Upper lobe of left lung (tissue), 6 donors: ENCODE results near the gene TRIM73. TPM values are rescaled to one million over a fixed set of nuclear protein-coding genes. Genes with fewer than 3 reads are reported as not detected.
"Not testable (repeated sequence)": the region's sequence is repeated elsewhere in the genome, so short reads cannot be mapped to it uniquely, and the experiment has no call there.

Experiments
- ATAC-seq, 2 donors: fragments of 200-7000 bp; cut with Tn5 transposase; one replicate each; pipeline ENCODE4 v1.9.1; 2022; ENCODE audit warnings: mild to moderate bottlenecking in 2 of 2, moderate library complexity in 2 of 2; ENCODE audit not compliant: low FRiP score in 2 of 2
- DNase-seq, 2 donors: peaks; one replicate each; pipeline ENCODE4 v3.0.0-alpha.2; 2019 to 2020
- H3K27ac ChIP-seq, 4 donors: fragments of 200-600 bp; sonication (generic); one replicate each; pipeline ENCODE4 v1.5.1; 2016 to 2019
- H3K27me3 ChIP-seq, 4 donors: fragments of 200-600 bp; sonication (generic); one replicate each; pipeline ENCODE4 v1.5.1; 2017 to 2019
- H3K36me3 ChIP-seq, 4 donors: fragments of 200-600 bp; sonication (generic); one replicate each; pipeline ENCODE4 v1.5.1; 2016 to 2019
- H3K4me1 ChIP-seq, 4 donors: fragments of 200-600 bp; sonication (generic); one replicate each; pipeline ENCODE4 v1.5.1; 2018 to 2019
- H3K4me3 ChIP-seq, 4 donors: fragments of 200-600 bp; sonication (generic); one replicate each; pipeline ENCODE4 v1.5.1; 2017 to 2019; ENCODE audit warnings: mild to moderate bottlenecking in 2 of 4, moderate library complexity in 1 of 4
- H3K9me3 ChIP-seq, 4 donors: fragments of 200-600 bp; sonication (generic); one replicate each; pipeline ENCODE4 v1.5.1; 2018 to 2019
- CTCF ChIP-seq, 6 experiments: fragments of 450-650 bp in 4 of 6; fragments of 200-600 bp in 2 of 6; sonication (generic) in 2 of 6; IDR thresholded peaks; one replicate each; pipeline ENCODE4 v1.5.1; 2016 to 2019; ENCODE audit warnings: antibody characterized with exemption in 6 of 6
- POLR2A ChIP-seq, 4 donors: fragments of 450-650 bp; IDR thresholded peaks; one replicate each; pipeline ENCODE4 v1.5.1; 2016 to 2017; ENCODE audit warnings: antibody characterized with exemption in 4 of 4, mild to moderate bottlenecking in 2 of 4
- WGBS, 2 donors: methylation state at CpG; one replicate each; pipeline ENCODE4 v1.1.5; 2017 to 2018; 5-methylcytosine and 5-hydroxymethylcytosine counted together
- total RNA-seq, 6 donors: library from RNA; depleted of rRNA in 4 of 6; stranded (reverse); fragments of >200 nt in 4 of 6; gene quantifications; one replicate each; pipeline versions ENCODE4 v1.1.0 to v1.2.1, GENCODE V29; 2016 to 2021
- donor health status: DM: no; HTN: no; CAD: no; lungs with moderate emphysema.
- donor health status: DM: no; HTN: yes; CAD: no; lungs with severe emphysema.

The TRIM73 gene
- total RNA-seq, 6 donors from 2014 or later: 1.4 to 10.5 (median 3.3) TPM

GRCh38 chr7:75419693-75420092 lies 24.3 kb downstream of the TRIM73 start:
- WGBS, 2 donors: 74 to 78% methylated on average over 8 to 11 of the region's 13 CpGs

GRCh38 chr7:75420152-75420551 lies 24.7 kb downstream of the TRIM73 start:
- DNase-seq, H3K4me3 ChIP-seq, H3K27me3 ChIP-seq, ATAC-seq, H3K27ac ChIP-seq, H3K9me3 ChIP-seq, H3K4me1 ChIP-seq: not testable (repeated sequence)
- peaks cover 0 to 60% (median 36%) of the 10 kb centered on the region in 4 donors for H3K36me3 ChIP-seq
- 92 to 94% methylated on average over 9 of the region's 13 CpGs for WGBS, 2 donors

More at GRCh38 chr7:75419693-75420092, 24.3 kb downstream of the TRIM73 start:
- H3K36me3 ChIP-seq: peaks cover 0 to 60% (median 36%) of the 10 kb centered on the region in 4 donors
- H3K27me3 ChIP-seq, H3K27ac ChIP-seq, H3K4me1 ChIP-seq, ATAC-seq, H3K4me3 ChIP-seq, H3K9me3 ChIP-seq: not testable (repeated sequence)
- DNase-seq: peak in 1 of 2 donors; percentile 42

- H3K4me1 ChIP-seq, H3K27me3 ChIP-seq, H3K27ac ChIP-seq, H3K4me3 ChIP-seq, H3K9me3 ChIP-seq: not testable (repeated sequence)
- 91 to 98% methylated on average over 19 to 21 of the region's 50 CpGs for WGBS, 2 donors
- DNase-seq (peak in 1 of 2 donors; percentile 69), ATAC-seq (peak in 1 of 2 donors; percentile 28)
- peaks cover 0 to 50% (median 28%) of the 10 kb centered on the region in 4 donors for H3K36me3 ChIP-seq
Measured at GRCh38 chr7:75421798-75422710, 26.6 kb downstream of the TRIM73 start.

- H3K4me1 ChIP-seq, H3K9me3 ChIP-seq, H3K27me3 ChIP-seq, DNase-seq, H3K27ac ChIP-seq, ATAC-seq, H3K4me3 ChIP-seq: not testable (repeated sequence)
- WGBS, 2 donors: 93 to 97% methylated on average over 5 to 6 of the region's 15 CpGs
- H3K36me3 ChIP-seq: peaks cover 0 to 51% (median 29%) of the 10 kb centered on the region in 4 donors
Measured at GRCh38 chr7:75423481-75423880, 28.1 kb downstream of the TRIM73 start.

GRCh38 chr7:75439000-75439399 lies 43.6 kb downstream of the TRIM73 start:
- H3K27me3 ChIP-seq, H3K4me1 ChIP-seq, DNase-seq, ATAC-seq, H3K4me3 ChIP-seq, H3K27ac ChIP-seq, H3K9me3 ChIP-seq: not testable (repeated sequence)
- WGBS, 2 donors: 96 to 97% methylated on average over 4 of the region's 4 CpGs
- peaks cover 31 to 63% (median 51%) of the 10 kb centered on the region in 4 donors for H3K36me3 ChIP-seq

GRCh38 chr7:75442101-75442464 lies 46.7 kb downstream of the TRIM73 start:
- not testable (repeated sequence) for H3K9me3 ChIP-seq, H3K4me1 ChIP-seq, DNase-seq, H3K27me3 ChIP-seq
- WGBS, 2 donors: 2% methylated on average over 8 of the region's 37 CpGs; no CpG with 5 or more reads in 1 of the 2 donors
- Histone ChIP-seq H3K36me3 (peaks cover 9 to 33% (median 27%) of the 10 kb centered on the region in 4 donors), H3K27ac (peak overlapping the region; percentile 34 to 89 (median 80)), H3K4me3 (peak overlapping the region; percentile 29 to 61 (median 58))
- peak; percentile 52 to 61 for ATAC-seq

GRCh38 chr7:75442465-75443111 lies 47.2 kb downstream of the TRIM73 start:
- peak; percentile 94 to 99 for ATAC-seq
- not testable (repeated sequence) for H3K9me3 ChIP-seq, H3K27me3 ChIP-seq, H3K4me1 ChIP-seq
- Histone ChIP-seq H3K4me3 (peak overlapping the region; percentile 42 to 61 (median 58)), H3K36me3 (peaks cover 6 to 28% (median 22%) of the 10 kb centered on the region in 4 donors), H3K27ac (peak overlapping the region; percentile 76 to 89 (median 82))
- DNase-seq: peak in 1 of 2 donors; percentile 88
- TF ChIP-seq CTCF (IDR thresholded peaks at IDR 0.05) (peak in 1 of 6 experiments; percentile 31), POLR2A (IDR thresholded peaks at IDR 0.05) (peak in 3 of 4 donors; percentile 49 to 80 (median 70))
- WGBS, 2 donors: 0% methylated on average over 2 of the region's 76 CpGs; no CpG with 5 or more reads in 1 of the 2 donors

- H3K9me3 ChIP-seq, H3K36me3 ChIP-seq, DNase-seq, H3K4me1 ChIP-seq, ATAC-seq, H3K4me3 ChIP-seq, H3K27ac ChIP-seq, H3K27me3 ChIP-seq: not testable (repeated sequence)
- WGBS, 2 donors: 94 to 100% methylated on average over 2 of the region's 5 CpGs
Measured at GRCh38 chr7:75449946-75450345, 54.5 kb downstream of the TRIM73 start.
